K562 (cell line): ENCODE data around the gene NFE2. TPM values are rescaled to one million over a fixed set of nuclear protein-coding genes. Genes with fewer than 3 reads are reported as not detected.

Experiments
- ATAC-seq: fragments of 200-7000 bp; cut with Tn5 transposase; 3 replicates; pipeline ENCODE4 v1.9.1; 2020; ENCODE audit warnings: moderate library complexity
- BruUV-seq: library from RNA; stranded (reverse); fragments of 400-500 nt; replicated peaks from 2 replicates; lab custom pipeline; 2021; lab: Mats Ljungman, UMichigan
- CTCF ChIA-PET: fragments of 300-600 bp; formaldehyde crosslinking; extraction: SDS; loops from one replicate; lab custom pipeline; 2021; ENCODE audit warnings: low intra/inter-chr PET ratio; lab: Yijun Ruan, JAX
- POLR2A ChIA-PET: fragments of 300-600, 350-650 bp; sonication (Branson Sonifier 250); formaldehyde crosslinking; extraction: SDS; loops from one replicate; lab custom pipeline; 2021; ENCODE audit warnings: antibody characterized with exemption, inconsistent platforms; lab: Yijun Ruan, JAX
- DNase-seq, 4 experiments: peaks; one replicate each; pipeline versions ENCODE4 v3.0.0 to v3.0.0-alpha.2; 2011 to 2018; ENCODE audit warnings: low spot score in 3 of 4, mixed read lengths in 3 of 4; ENCODE audit errors: extremely low read depth in 1 of 4
- FAIRE-seq: peaks from 2 replicates; lab custom pipeline; 2011; peaks lifted over from hg19 to GRCh38; lab: Jason Lieb, UNC
- H2AFZ ChIP-seq: 2 replicates; pipeline ENCODE4 v1.6.0; 2011; ENCODE audit warnings: low read depth, low read length, control low read depth, inconsistent platforms
- H3K27ac ChIP-seq: fragments of 200-600 bp; 3 replicates; pipeline ENCODE4 v1.8.0; 2011; ENCODE audit warnings: low read depth, mild to moderate bottlenecking, control low read depth, inconsistent platforms, low read length, moderate library complexity, mixed read lengths; ENCODE audit errors: extremely low read depth
- H3K27me3 ChIP-seq, 2 experiments: fragments of 300-600 bp in 1 of 2; 2 replicates in 1 of 2; 3 replicates in 1 of 2; pipeline versions ENCODE4 v1.6.0 to v1.8.0; 2011; ENCODE audit warnings: inconsistent platforms in 2 of 2, low read length in 2 of 2, mild to moderate bottlenecking in 1 of 2, mixed read lengths in 1 of 2, moderate library complexity in 1 of 2; ENCODE audit not compliant: control insufficient read depth in 2 of 2, insufficient read depth in 2 of 2
- H3K36me3 ChIP-seq: fragments of 300-600 bp; 3 replicates; pipeline ENCODE4 v1.8.0; 2011; ENCODE audit warnings: mild to moderate bottlenecking, low read length, inconsistent platforms; ENCODE audit not compliant: control insufficient read depth, insufficient read depth
- H3K4me1 ChIP-seq, 2 experiments: fragments of 200-600 bp in 1 of 2; replicated peaks in 1 of 2; 2 replicates in 1 of 2; 3 replicates in 1 of 2; pipeline versions ENCODE4 v1.5.1 to v1.8.0; 2011; ENCODE audit warnings: inconsistent platforms in 2 of 2, low read length in 2 of 2, mild to moderate bottlenecking in 1 of 2, mixed read lengths in 1 of 2, moderate library complexity in 1 of 2; ENCODE audit not compliant: control insufficient read depth in 2 of 2, insufficient read depth in 2 of 2
- H3K4me2 ChIP-seq: 2 replicates; pipeline ENCODE4 v1.6.1; 2011; ENCODE audit warnings: low read length, control low read depth, inconsistent platforms, mixed read lengths; ENCODE audit not compliant: insufficient read depth
- H3K4me3 ChIP-seq: fragments of 200-600 bp; sonication (generic), shearing (Covaris generic); 2 replicates; pipeline ENCODE4 v1.5.1; 2016; ENCODE audit warnings: control low read depth, inconsistent platforms
- H3K79me2 ChIP-seq: fragments of 200-600 bp; 3 replicates; pipeline ENCODE4 v1.8.0; 2011; ENCODE audit warnings: low read length, inconsistent platforms; ENCODE audit not compliant: control insufficient read depth, insufficient read depth
- H3K9ac ChIP-seq, 2 experiments: 2 replicates each; pipeline versions ENCODE4 v1.6.0 to v1.6.1; 2011; ENCODE audit warnings: low read depth in 2 of 2, low read length in 2 of 2, control low read depth in 1 of 2, inconsistent platforms in 1 of 2, mild to moderate bottlenecking in 1 of 2, mixed read lengths in 1 of 2; ENCODE audit not compliant: insufficient read depth in 1 of 2
- H3K9me1 ChIP-seq: one replicate; pipeline ENCODE4 v1.6.0; 2011; ENCODE audit warnings: inconsistent platforms, mild to moderate bottlenecking, low read length, moderate library complexity; ENCODE audit not compliant: control insufficient read depth, insufficient read depth
- H3K9me3 ChIP-seq: replicated peaks from 2 replicates; pipeline ENCODE4 v1.5.1; 2011; ENCODE audit warnings: low read depth, low read length, inconsistent platforms; ENCODE audit not compliant: control insufficient read depth, insufficient read depth
- H4K20me1 ChIP-seq: replicated peaks from 2 replicates; pipeline ENCODE4 v1.6.1; 2011; ENCODE audit warnings: low read length, inconsistent platforms, mixed read lengths; ENCODE audit not compliant: control insufficient read depth, insufficient read depth
- ATF1 ChIP-seq, 2 experiments: fragments of 450-650 bp in 1 of 2; IDR thresholded peaks; 2 replicates each; pipeline ENCODE4 v1.6.1; 2016; ENCODE audit warnings: missing compliant biosample characterization in 1 of 2, missing genetic modification characterization in 1 of 2
- C11orf30 ChIP-seq: fragments of 450-650 bp; IDR thresholded peaks from 2 replicates; pipeline ENCODE4 v1.6.1; 2016; ENCODE audit warnings: low read depth, mild to moderate bottlenecking
- DACH1 ChIP-seq: fragments of 450-650 bp; IDR thresholded peaks from 2 replicates; pipeline ENCODE4 v1.6.1; 2018; ENCODE audit not compliant: partially characterized antibody
- DPF2 ChIP-seq: fragments of 450-650 bp; IDR thresholded peaks from 2 replicates; pipeline ENCODE4 v1.6.1; 2016
- ESRRA ChIP-seq: fragments of 450-650 bp; IDR thresholded peaks from 2 replicates; pipeline ENCODE4 v1.6.1; 2014; ENCODE audit warnings: low read depth, mild to moderate bottlenecking, moderate library complexity, borderline replicate concordance
- HDAC8 ChIP-seq: fragments of 450-650 bp; IDR thresholded peaks from 2 replicates; pipeline ENCODE4 v1.6.1; 2016; ENCODE audit warnings: mild to moderate bottlenecking, missing genetic modification characterization, moderate library complexity, missing compliant biosample characterization
- JUND ChIP-seq, 2 experiments: IDR thresholded peaks; 2 replicates in 1 of 2; 3 replicates in 1 of 2; pipeline ENCODE4 v1.6.1; 2011; ENCODE audit warnings: borderline replicate concordance in 2 of 2, low read depth in 2 of 2, low read length in 2 of 2, improper control_type of control experiment in 1 of 2, missing biosample characterization in 1 of 2, missing genetic modification characterization in 1 of 2, missing genetic modification reagents in 1 of 2
- NBN ChIP-seq: fragments of 450-650 bp; IDR thresholded peaks from 2 replicates; pipeline ENCODE4 v1.6.1; 2016; ENCODE audit warnings: low read depth, mild to moderate bottlenecking
- NONO ChIP-seq, 2 experiments: fragments of 200-400 bp in 1 of 2; fragments of 450-650 bp in 1 of 2; formaldehyde crosslinking in 1 of 2; IDR thresholded peaks; 2 replicates each; pipeline ENCODE4 v1.6.1; 2017; ENCODE audit warnings: low read depth in 2 of 2, mild to moderate bottlenecking in 2 of 2, moderate library complexity in 2 of 2, low read length in 1 of 2
- PHB2 ChIP-seq: fragments of 450-650 bp; IDR thresholded peaks from 2 replicates; pipeline ENCODE4 v1.6.1; 2017; ENCODE audit warnings: low read depth
- RBM25 ChIP-seq: fragments of 200-400 bp; formaldehyde crosslinking; IDR thresholded peaks from 2 replicates; pipeline ENCODE4 v1.6.1; 2018; ENCODE audit warnings: low read length, low read depth, moderate library complexity; ENCODE audit not compliant: severe bottlenecking
- SMARCE1 ChIP-seq: fragments of 450-650 bp; IDR thresholded peaks from 2 replicates; pipeline ENCODE4 v1.7.1; 2016; ENCODE audit warnings: mild to moderate bottlenecking
- TBL1XR1 ChIP-seq, 2 experiments: IDR thresholded peaks; 2 replicates each; pipeline ENCODE4 v1.6.1; 2012; ENCODE audit warnings: improper control_type of control experiment in 2 of 2, low read length in 2 of 2, mild to moderate bottlenecking in 1 of 2
- TEAD4 ChIP-seq, 2 experiments: sonication (generic) in 1 of 2; formaldehyde crosslinking in 1 of 2; IDR thresholded peaks; 2 replicates each; pipeline versions ENCODE4 v1.6.1 to v1.8.0; 2012 to 2022; ENCODE audit warnings: borderline replicate concordance in 1 of 2, inconsistent platforms in 1 of 2, low read length in 1 of 2, mild to moderate bottlenecking in 1 of 2, missing genetic modification reagents in 1 of 2
- ZC3H8 ChIP-seq: fragments of 450-650 bp; IDR thresholded peaks from 2 replicates; pipeline ENCODE4 v1.6.1; 2017
- ZKSCAN3 ChIP-seq: fragments of 250-450 bp; sonication (Bioruptor Pico); IDR thresholded peaks from 2 replicates; pipeline ENCODE4 v1.4.0; 2020
- ZNF12 ChIP-seq: sonication (generic); formaldehyde crosslinking; IDR thresholded peaks from 2 replicates; pipeline ENCODE4 v1.4.0; 2020; ENCODE audit warnings: mild to moderate bottlenecking, missing genetic modification reagents
- ZNF134 ChIP-seq: fragments of 250-450 bp; sonication (Bioruptor Pico); conservative IDR thresholded peaks from 2 replicates; pipeline ENCODE4 v1.4.0; 2020
- ZNF174 ChIP-seq: fragments of 250-450 bp; sonication (Bioruptor Pico); IDR thresholded peaks from 2 replicates; pipeline ENCODE4 v1.4.0; 2020; ENCODE audit warnings: mild to moderate bottlenecking
- ZNF232 ChIP-seq: sonication (generic); formaldehyde crosslinking; IDR thresholded peaks from 2 replicates; pipeline ENCODE4 v1.8.0; 2022; ENCODE audit warnings: mild to moderate bottlenecking, missing genetic modification reagents
- ZNF24 ChIP-seq: fragments of 450-650 bp; IDR thresholded peaks from 2 replicates; pipeline ENCODE4 v1.6.1; 2016
- ZNF408 ChIP-seq: fragments of 250-450 bp; sonication (Bioruptor Pico); IDR thresholded peaks from 2 replicates; pipeline ENCODE4 v1.4.0; 2020; ENCODE audit warnings: low read depth, mild to moderate bottlenecking, moderate library complexity
- WGBS: fragments of 100-300 bp; shearing (Covaris generic); methylation state at CpG from one replicate; pipeline ENCODE4 v1.1.6; 2016; ENCODE audit warnings: low coverage, mixed read lengths; ENCODE audit not compliant: insufficient coverage; ENCODE audit errors: missing lambda C conversion rate; 5-methylcytosine and 5-hydroxymethylcytosine counted together
- in situ Hi-C: fragments of 300-500 bp; cut with MboI; formaldehyde crosslinking; loops from 4 replicates; pipeline ENCODE4 v1.15.0; 2018; ENCODE audit warnings: inconsistent platforms, mixed read lengths
- intact Hi-C: fragments of 100-400 bp; cut with micrococcal nuclease; formaldehyde crosslinking; loops from 2 replicates; pipeline ENCODE4 v1.14.2; 2022
- polyA plus RNA-seq, 8 experiments: library from polyadenylated mRNA; depleted of rRNA in 4 of 8; stranded (reverse) in 5 of 8; unstranded in 3 of 8; fragments of >200 nt; fragmentation: Nextera tagmentation in 2 of 8; fragmentation: Illumina TruSeq in 1 of 8; extraction: Ambion mirVana in 2 of 8; extraction: Trizol in 1 of 8; gene quantifications; 2 replicates each; pipeline versions ENCODE4 v1.2.1 to v1.2.3, GENCODE V29; 2011 to 2014; ENCODE audit warnings: inconsistent platforms in 1 of 8, missing spikeins in 1 of 8
- total RNA-seq, 7 experiments: library from RNA; depleted of rRNA in 6 of 7; stranded (reverse); fragments of >200 nt in 6 of 7; fragmentation: Illumina TruSeq in 2 of 7; extraction: Trizol in 2 of 7; gene quantifications; 2 replicates each; pipeline versions ENCODE4 v1.2.1 to v1.2.3, GENCODE V29; 2011 to 2021; ENCODE audit warnings: low replicate concordance in 1 of 7
- TF ChIP-seq, protein P1 (sequence below): fragments of 150-350 bp; conservative IDR thresholded peaks from 2 replicates; pipeline ENCODE4 v1.6.1; 2014; ENCODE audit warnings: low read length

Gene NFE2
- total and polyA plus RNA-seq, 9 of the 15 experiments (the other 6 are each of a cell fraction or from before 2014, with no cell fraction given): 12.3 to 282 (median 208) TPM

- 1% methylated on average over 4 of the region's 4 CpGs for WGBS
- H3K4me3 ChIP-seq: no peak overlapping the region
- peak; percentile 48 for ATAC-seq
- H4K20me1 ChIP-seq: no peaks in the 10 kb centered on the region
- POLR2A ChIA-PET: interaction anchor here (0.6 to 6.5 kb wide), 14 partner anchors 8 to 245 kb away, joined by 3 to 58 read pairs (median 3); partner anchors contain the start of genes CBX5 and HNRNPA1
- intact Hi-C loops (loop anchor here (1.0 kb wide), 1 partner anchor 18 kb away; the partner anchor contains the start of genes CBX5 and HNRNPA1), in situ Hi-C loops (no loop called here)
- CTCF ChIA-PET: no interaction called here
- peak overlapping the region in 1 of 2 experiments; percentile 54; a peak in 2 of 4 replicates for H3K9ac ChIP-seq
- DNase-seq: peak in 2 of 4 experiments; percentile 44 to 74
- FAIRE-seq: peak; percentile 78
- H3K27me3 ChIP-seq: no peaks in the 10 kb centered on the region
- peaks cover 58% of the 10 kb centered on the region for H3K79me2 ChIP-seq
- BruUV-seq: no TSS peak
- peaks cover 33 to 42% of the 10 kb centered on the region in 2 experiments for H3K4me1 ChIP-seq
- H3K27ac ChIP-seq: peak overlapping the region; percentile 74
- H3K36me3 ChIP-seq: peaks cover 3% of the 10 kb centered on the region
- H3K9me1 ChIP-seq: no peaks in the 10 kb centered on the region
- H3K9me3 ChIP-seq: no peaks in the 10 kb centered on the region
- H2AFZ ChIP-seq: peak overlapping the region; percentile 66
- peak overlapping the region; percentile 58 for H3K4me2 ChIP-seq
- TF ChIP-seq ZNF232 (no peak), JUND (IDR thresholded peaks at IDR 0.05; ENCODE audit: borderline replicate concordance, low read depth, low read length) (peak; percentile 88), JUND (tag; IDR thresholded peaks at IDR 0.05; ENCODE audit: borderline replicate concordance, low read depth, low read length) (peak; percentile 85), ZNF408 (CRISPR knock-in tag) (no peak), ESRRA (peak; percentile 87), ZKSCAN3 (no peak), ATF1 (CRISPR knock-in tag; IDR thresholded peaks at IDR 0.05) (no peak), ATF1 (tag; IDR thresholded peaks at IDR 0.05) (peak; percentile 82), SMARCE1 (peak; percentile 54; the same call in 1 of the 2 replicates), DPF2 (peak; percentile 87), ZNF134 (CRISPR knock-in tag) (no peak), PHB2 (no peak), ZNF24 (no peak), TEAD4 (IDR thresholded peaks at IDR 0.05; ENCODE audit: low read length) (peak; percentile 87), TEAD4 (CRISPR knock-in tag; IDR thresholded peaks at IDR 0.05; ENCODE audit: borderline replicate concordance) (no peak), C11orf30 (no peak), ZNF174 (no peak), NBN (peak; percentile 81; the same call in 1 of the 2 replicates), RBM25 (no peak), NONO (IDR thresholded peaks at IDR 0.05; ENCODE audit: low read depth in 2 of 2, low read length in 1 of 2) (no peak), TBL1XR1 (IDR thresholded peaks at IDR 0.05; ENCODE audit: low read length in 2 of 2) (peak in 1 of 2 experiments; percentile 57; a peak in 1 of 4 replicates), ZC3H8 (no peak), ZNF12 (CRISPR knock-in tag) (no peak), HDAC8 (tag) (no peak), DACH1 (no peak)
- TF ChIP-seq, protein P1, sequence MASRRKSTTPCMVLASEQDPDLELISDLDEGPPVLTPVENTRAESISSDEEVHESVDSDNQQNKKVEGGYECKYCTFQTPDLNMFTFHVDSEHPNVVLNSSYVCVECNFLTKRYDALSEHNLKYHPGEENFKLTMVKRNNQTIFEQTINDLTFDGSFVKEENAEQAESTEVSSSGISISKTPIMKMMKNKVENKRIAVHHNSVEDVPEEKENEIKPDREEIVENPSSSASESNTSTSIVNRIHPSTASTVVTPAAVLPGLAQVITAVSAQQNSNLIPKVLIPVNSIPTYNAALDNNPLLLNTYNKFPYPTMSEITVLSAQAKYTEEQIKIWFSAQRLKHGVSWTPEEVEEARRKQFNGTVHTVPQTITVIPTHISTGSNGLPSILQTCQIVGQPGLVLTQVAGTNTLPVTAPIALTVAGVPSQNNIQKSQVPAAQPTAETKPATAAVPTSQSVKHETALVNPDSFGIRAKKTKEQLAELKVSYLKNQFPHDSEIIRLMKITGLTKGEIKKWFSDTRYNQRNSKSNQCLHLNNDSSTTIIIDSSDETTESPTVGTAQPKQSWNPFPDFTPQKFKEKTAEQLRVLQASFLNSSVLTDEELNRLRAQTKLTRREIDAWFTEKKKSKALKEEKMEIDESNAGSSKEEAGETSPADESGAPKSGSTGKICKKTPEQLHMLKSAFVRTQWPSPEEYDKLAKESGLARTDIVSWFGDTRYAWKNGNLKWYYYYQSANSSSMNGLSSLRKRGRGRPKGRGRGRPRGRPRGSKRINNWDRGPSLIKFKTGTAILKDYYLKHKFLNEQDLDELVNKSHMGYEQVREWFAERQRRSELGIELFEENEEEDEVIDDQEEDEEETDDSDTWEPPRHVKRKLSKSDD: no peak
These were observed 38.4 kb downstream of the NFE2 start for GRCh38 chr12:54262403-54262925.
